Panc1 (cell line): ENCODE data around the gene SLC5A9. TPM values are rescaled to one million over a fixed set of nuclear protein-coding genes. Genes with fewer than 3 reads are reported as not detected.

Experiments
- ATAC-seq: fragments of 200-7000 bp; cut with Tn5 transposase; 2 replicates; pipeline ENCODE4 v1.9.1; 2020; ENCODE audit warnings: mild to moderate bottlenecking, moderate library complexity
- BruUV-seq: library from RNA; stranded (reverse); fragments of 400-500 nt; replicated peaks from 2 replicates; lab custom pipeline; 2021; lab: Mats Ljungman, UMichigan
- CTCF ChIA-PET: fragments of 300-600 bp; sonication (Branson Sonifier 250); formaldehyde crosslinking; loops from one replicate; lab custom pipeline; 2022; ENCODE audit warnings: antibody characterized with exemption; lab: Charles Lee
- POLR2A ChIA-PET: fragments of 300-600 bp; sonication (Branson Sonifier 250); formaldehyde crosslinking; loops from one replicate; lab custom pipeline; 2022; ENCODE audit warnings: antibody characterized with exemption; lab: Charles Lee
- DNase-seq: peaks from one replicate; pipeline ENCODE4 v3.0.0-alpha.2; 2010; ENCODE audit warnings: low read depth, low spot score
- H3K27ac ChIP-seq: 2 replicates; pipeline ENCODE4 v1.5.1; 2011; ENCODE audit warnings: mild to moderate bottlenecking, low read length, inconsistent platforms
- H3K27me3 ChIP-seq: fragments of 200-500 bp; sonication (Bioruptor generic); 2 replicates; pipeline ENCODE4 v1.6.0; 2014; ENCODE audit warnings: low read length, inconsistent platforms; ENCODE audit not compliant: control insufficient read depth, insufficient read depth
- H3K36me3 ChIP-seq: fragments of 200-500 bp; sonication (Bioruptor generic); 2 replicates; pipeline ENCODE4 v1.5.1; 2014; ENCODE audit warnings: inconsistent platforms, mild to moderate bottlenecking, low read length, moderate library complexity; ENCODE audit not compliant: control insufficient read depth, insufficient read depth
- H3K4me1 ChIP-seq: 2 replicates; pipeline ENCODE4 v1.5.1; 2011; ENCODE audit warnings: inconsistent platforms, mild to moderate bottlenecking, low read length, moderate library complexity; ENCODE audit not compliant: control insufficient read depth, insufficient read depth
- H3K4me3 ChIP-seq, 2 experiments: 2 replicates each; pipeline ENCODE4 v1.5.1; 2011 to 2012; ENCODE audit warnings: low read depth in 2 of 2, low read length in 2 of 2, mild to moderate bottlenecking in 2 of 2, inconsistent platforms in 1 of 2, moderate library complexity in 1 of 2
- H3K9me3 ChIP-seq: fragments of 200-500 bp; sonication (Bioruptor generic); 2 replicates; pipeline ENCODE4 v1.5.1; 2014; ENCODE audit warnings: low read depth, mild to moderate bottlenecking, inconsistent platforms, low read length, moderate library complexity; ENCODE audit not compliant: control insufficient read depth, insufficient read depth
- CTCF ChIP-seq: fragments of 450-650 bp; IDR thresholded peaks from 2 replicates; pipeline ENCODE4 v1.5.1; 2017; ENCODE audit warnings: mild to moderate bottlenecking
- POLR2AphosphoS5 ChIP-seq: IDR thresholded peaks from 2 replicates; pipeline ENCODE4 v1.6.1; 2012; ENCODE audit warnings: mild to moderate bottlenecking, low read depth, low read length, moderate library complexity
- REST ChIP-seq, 2 experiments: IDR thresholded peaks; 2 replicates each; pipeline ENCODE4 v1.6.1; 2011 to 2012; ENCODE audit warnings: low read depth in 2 of 2, control low read depth in 1 of 2, low read length in 1 of 2, mild to moderate bottlenecking in 1 of 2, moderate library complexity in 1 of 2; ENCODE audit not compliant: insufficient read depth in 1 of 2
- SIN3A ChIP-seq: IDR thresholded peaks from 2 replicates; pipeline ENCODE4 v1.6.1; 2012; ENCODE audit warnings: low read depth, mild to moderate bottlenecking, low read length, moderate library complexity, borderline replicate concordance; ENCODE audit not compliant: insufficient read depth
- TCF7L2 ChIP-seq: IDR thresholded peaks from 2 replicates; pipeline ENCODE4 v1.6.1; 2011; ENCODE audit warnings: mild to moderate bottlenecking, low read depth, low read length, inconsistent platforms
- in situ Hi-C: cut with HindIII; loops from 2 replicates; pipeline ENCODE4 v1.10.0; 2016; ENCODE audit warnings: low sequenced_read_pairs, low pct_unique_long_range_greater_than_20kb
- intact Hi-C: fragments of 100-400 bp; cut with micrococcal nuclease; formaldehyde crosslinking; loops from one replicate; pipeline ENCODE4 v1.10.0; 2022; ENCODE audit not compliant: unreplicated experiment
- total RNA-seq: library from RNA; stranded (reverse); gene quantifications from one replicate; pipeline ENCODE4 v1.2.1, GENCODE V29; 2021; ENCODE audit not compliant: unreplicated experiment

SLC5A9 gene
- total RNA-seq, 1 experiment from 2014 or later: not detected

- ATAC-seq: peak; percentile 74
- in situ Hi-C loops: no loop called here
- peak; percentile 45 for DNase-seq
- BruUV-seq: no TSS peak
- H3K27me3 ChIP-seq: 0 out of 2 replicates have a peak, but pooled peaks cover 2% of the 10 kb centered on the region
- H3K27ac ChIP-seq: no peak overlapping the region
- CTCF ChIA-PET: interaction anchor here (0.6 to 1.3 kb wide), 2 partner anchors 97 to 244 kb away, joined by 3 read pairs; no protein-coding TSS in a partner anchor
- H3K4me1 ChIP-seq: no peaks in the 10 kb centered on the region
- TF ChIP-seq CTCF (peak; percentile 89), REST (IDR thresholded peaks at IDR 0.05; ENCODE audit: insufficient read depth in 1 of 2, low read depth in 2 of 2, low read length in 1 of 2) (no peak)
- intact Hi-C loops: loop anchor here (1.0 to 5.0 kb wide), 3 partner anchors 93 to 205 kb away; partner anchors contain the start of gene TRABD2B
- H3K9me3 ChIP-seq: no peaks in the 10 kb centered on the region
- H3K36me3 ChIP-seq: no peaks in the 10 kb centered on the region
- no peak overlapping the region for H3K4me3 ChIP-seq
- POLR2A ChIA-PET: no interaction called here
Observed at GRCh38 chr1:48202030-48202752, 20.3 kb upstream of the SLC5A9 start.

GRCh38 chr1:48203287-48203900 is 19.1 kb upstream of the SLC5A9 start:
- no peaks in the 10 kb centered on the region for H3K36me3 ChIP-seq
- intact Hi-C loops: loop anchor here (5.0 kb wide), 2 partner anchors 111 to 206 kb away; partner anchors contain the start of gene TRABD2B
- BruUV-seq: no TSS peak
- H3K9me3 ChIP-seq: no peaks in the 10 kb centered on the region
- DNase-seq (peak; percentile 18), ATAC-seq (peak; percentile 62; the same call in 1 of the 2 replicates)
- H3K27me3 ChIP-seq: 0 out of 2 replicates have a peak, but pooled peaks cover 2% of the 10 kb centered on the region
- ChIA-PET CTCF (interaction anchor here (0.8 to 1.7 kb wide), 4 partner anchors 94 to 109 kb away, joined by 3 to 5 read pairs (median 4); no protein-coding TSS in a partner anchor), POLR2A (no interaction called here)
- H3K4me1 ChIP-seq: no peaks in the 10 kb centered on the region
- no peak for TF ChIP-seq SIN3A
- no peak for TF ChIP-seq REST (IDR thresholded peaks at IDR 0.05; ENCODE audit: insufficient read depth in 1 of 2, low read depth in 2 of 2, low read length in 1 of 2)
- no peak for TF ChIP-seq POLR2AphosphoS5
- peak; percentile 72 for TF ChIP-seq CTCF
- TF ChIP-seq TCF7L2: no peak
- in situ Hi-C loops: no loop called here
- no peak overlapping the region for H3K27ac ChIP-seq
- H3K4me3 ChIP-seq: no peak overlapping the region
